GM23338 (cell line): ENCODE results near the gene CDK17. TPM values are rescaled to one million over a fixed set of nuclear protein-coding genes. Genes with fewer than 3 reads are reported as not detected.

ENCODE experiments used
- ATAC-seq: fragments of 200-7000 bp; cut with Tn5 transposase; 3 replicates; pipeline ENCODE4 v1.9.1; 2020
- DNase-seq: peaks from one replicate; pipeline ENCODE4 v3.0.0-alpha.2; 2015; ENCODE audit warnings: low spot score
- H2AFZ ChIP-seq: fragments of 200-600 bp; sonication (generic); 2 replicates; pipeline ENCODE4 v1.8.0; 2016; ENCODE audit warnings: antibody characterized with exemption, mild to moderate bottlenecking, moderate library complexity
- H3F3A ChIP-seq: fragments of 200-600 bp; sonication (generic); replicated peaks from 2 replicates; pipeline ENCODE4 v1.8.0; 2017; ENCODE audit warnings: antibody characterized with exemption, mixed run types, low read depth
- H3K27ac ChIP-seq: fragments of 200-600 bp; sonication (generic); 2 replicates; pipeline ENCODE4 v1.6.1; 2016; ENCODE audit warnings: low read depth
- H3K27me3 ChIP-seq: fragments of 200-600 bp; sonication (generic); 2 replicates; pipeline ENCODE4 v1.8.0; 2016; ENCODE audit warnings: mild to moderate bottlenecking, mixed run types, moderate library complexity; ENCODE audit not compliant: insufficient read depth
- H3K36me3 ChIP-seq: fragments of 200-600 bp; sonication (generic); 2 replicates; pipeline ENCODE4 v1.8.0; 2016; ENCODE audit warnings: mild to moderate bottlenecking; ENCODE audit not compliant: insufficient read depth
- H3K4me1 ChIP-seq: fragments of 200-600 bp; sonication (generic); 2 replicates; pipeline ENCODE4 v1.8.0; 2016; ENCODE audit warnings: mild to moderate bottlenecking, moderate library complexity; ENCODE audit not compliant: insufficient read depth
- H3K4me2 ChIP-seq: fragments of 200-600 bp; sonication (generic); 2 replicates; pipeline ENCODE4 v1.7.1; 2017; ENCODE audit warnings: mixed run types
- H3K4me3 ChIP-seq: fragments of 200-600 bp; sonication (generic); 2 replicates; pipeline ENCODE4 v1.6.1; 2016; ENCODE audit warnings: mixed run types
- H3K79me2 ChIP-seq: fragments of 200-600 bp; sonication (generic); replicated peaks from 2 replicates; pipeline ENCODE4 v1.8.0; 2017; ENCODE audit warnings: mild to moderate bottlenecking; ENCODE audit not compliant: insufficient read depth
- H3K9me2 ChIP-seq: fragments of 200-600 bp; sonication (generic); 2 replicates; pipeline ENCODE4 v1.8.0; 2017; ENCODE audit not compliant: insufficient read depth
- H4K20me1 ChIP-seq: fragments of 200-600 bp; sonication (generic); replicated peaks from 2 replicates; pipeline ENCODE4 v1.8.0; 2017; ENCODE audit warnings: mild to moderate bottlenecking; ENCODE audit not compliant: insufficient read depth
- H3K27ac Mint-ChIP-seq: 2 replicates; pipeline ENCODE4 v1.8.0; 2020; ENCODE audit warnings: inconsistent platforms, mild to moderate bottlenecking, moderate library complexity, mixed read lengths
- H3K27me3 Mint-ChIP-seq: 3 replicates; pipeline ENCODE4 v1.8.0; 2022; ENCODE audit warnings: low read depth, mild to moderate bottlenecking, moderate library complexity, mixed read lengths, inconsistent platforms; ENCODE audit not compliant: insufficient read depth, poor library complexity
- H3K36me3 Mint-ChIP-seq: 3 replicates; pipeline ENCODE4 v1.8.0; 2021; ENCODE audit warnings: low read depth, mild to moderate bottlenecking, inconsistent platforms, moderate library complexity, mixed read lengths
- H3K4me1 Mint-ChIP-seq: 3 replicates; pipeline ENCODE4 v1.8.0; 2020; ENCODE audit warnings: mild to moderate bottlenecking, inconsistent platforms, mixed read lengths
- H3K4me3 Mint-ChIP-seq: 3 replicates; pipeline ENCODE4 v1.8.0; 2021; ENCODE audit warnings: moderate library complexity, mild to moderate bottlenecking, inconsistent platforms, mixed read lengths
- H3K9me3 Mint-ChIP-seq: 3 replicates; pipeline ENCODE4 v1.8.0; 2020; ENCODE audit warnings: moderate library complexity, mild to moderate bottlenecking, inconsistent platforms, mixed read lengths
- CREB1 ChIP-seq: fragments of 250-450 bp; sonication (Bioruptor Pico); IDR thresholded peaks from 2 replicates; pipeline ENCODE4 v1.5.0; 2020; ENCODE audit warnings: low read depth, mild to moderate bottlenecking, moderate library complexity
- EZH2 ChIP-seq: fragments of 200-600 bp; sonication (generic); IDR thresholded peaks from one replicate; pipeline ENCODE4 v1.8.0; 2017; ENCODE audit warnings: antibody characterized with exemption, mild to moderate bottlenecking, low read depth; ENCODE audit not compliant: unreplicated experiment
- EZH2phosphoT487 ChIP-seq: fragments of 200-600 bp; sonication (generic); IDR thresholded peaks from one replicate; pipeline ENCODE4 v1.8.1; 2018; ENCODE audit warnings: antibody characterized with exemption; ENCODE audit not compliant: unreplicated experiment
- ZNF114 ChIP-seq: fragments of 250-450 bp; sonication (Bioruptor Pico); IDR thresholded peaks from 2 replicates; pipeline ENCODE4 v1.5.0; 2020; ENCODE audit warnings: mild to moderate bottlenecking, moderate library complexity
- ZNF331 ChIP-seq: fragments of 250-450 bp; sonication (Bioruptor Pico); IDR thresholded peaks from 2 replicates; pipeline ENCODE4 v1.5.0; 2020; ENCODE audit warnings: low read depth, mild to moderate bottlenecking, moderate library complexity
- polyA plus RNA-seq: library from polyadenylated mRNA; unstranded; fragments of >200 nt; fragmentation: Nextera tagmentation; extraction: Ambion mirVana; gene quantifications from 2 replicates; pipeline ENCODE4 v1.2.1, GENCODE V29; 2016
- total RNA-seq: library from RNA; depleted of rRNA; stranded (reverse); fragments of >200 nt; shearing (Covaris generic); gene quantifications from 2 replicates; pipeline ENCODE4 v1.2.3, GENCODE V29; 2014
- TF ChIP-seq, protein P1 (sequence below): fragments of 250-450 bp; sonication (Bioruptor Pico); IDR thresholded peaks from 2 replicates; pipeline ENCODE4 v1.5.0; 2020; ENCODE audit warnings: mild to moderate bottlenecking, moderate library complexity
- TF ChIP-seq, protein P2 (sequence below): IDR thresholded peaks from one replicate; pipeline ENCODE4 v1.6.1; 2018; ENCODE audit warnings: antibody characterized with exemption; ENCODE audit not compliant: unreplicated experiment
- TF ChIP-seq, protein P3 (sequence below), 2 experiments: fragments of 200-600 bp in 1 of 2; sonication (generic) in 1 of 2; conservative IDR thresholded peaks; 2 replicates each; pipeline versions ENCODE4 v1.5.1 to v1.6.1; 2016 to 2017; ENCODE audit warnings: antibody characterized with exemption in 2 of 2, low read depth in 2 of 2, mild to moderate bottlenecking in 2 of 2, moderate library complexity in 1 of 2

CDK17 gene
- total and polyA plus RNA-seq, 2 experiments from 2014 or later = 7.6 to 34.2 TPM

DNA sequence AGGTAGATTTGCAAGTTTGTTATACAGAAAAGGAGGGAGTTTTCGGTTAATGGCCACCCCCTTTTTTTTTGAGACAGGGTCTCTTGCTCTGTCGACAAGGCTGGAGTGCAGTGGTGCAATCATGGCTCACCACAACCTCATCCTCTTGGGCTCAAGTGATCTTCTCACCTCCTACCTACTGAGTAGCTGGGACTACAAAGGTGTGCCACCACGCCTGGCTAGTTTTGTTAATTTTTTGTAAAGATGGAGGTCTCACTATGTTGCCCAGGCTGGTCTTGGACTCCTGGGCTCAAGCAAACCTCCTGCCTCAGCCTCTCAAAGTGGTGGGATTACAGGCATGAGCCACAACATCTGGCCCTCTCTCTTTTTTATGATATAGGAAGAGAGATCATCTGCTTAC lies 94.6 kb downstream of the CDK17 start:
- Mint-ChIP-seq H3K27me3 (peaks cover 3% of the 10 kb centered on the region), H3K27ac (no peak overlapping the region), H3K4me1 (peaks cover 19% of the 10 kb centered on the region), H3K9me3 (no peaks in the 10 kb centered on the region), H3K36me3 (no peaks in the 10 kb centered on the region), H3K4me3 (no peak overlapping the region)
- Histone ChIP-seq H3K79me2 (peaks cover 4% of the 10 kb centered on the region; the same call in 1 of the 2 replicates), H3F3A (no peaks in the 10 kb centered on the region), H3K4me2 (no peak overlapping the region), H3K4me1 (peaks cover 20% of the 10 kb centered on the region), H3K27me3 (no peaks in the 10 kb centered on the region), H3K9me2 (no peaks in the 10 kb centered on the region), H3K36me3 (no peaks in the 10 kb centered on the region), H2AFZ (no peak overlapping the region), H4K20me1 (no peaks in the 10 kb centered on the region), H3K27ac (no peak overlapping the region), H3K4me3 (no peak overlapping the region)
- DNase-seq = no peak
- TF ChIP-seq, protein P1, sequence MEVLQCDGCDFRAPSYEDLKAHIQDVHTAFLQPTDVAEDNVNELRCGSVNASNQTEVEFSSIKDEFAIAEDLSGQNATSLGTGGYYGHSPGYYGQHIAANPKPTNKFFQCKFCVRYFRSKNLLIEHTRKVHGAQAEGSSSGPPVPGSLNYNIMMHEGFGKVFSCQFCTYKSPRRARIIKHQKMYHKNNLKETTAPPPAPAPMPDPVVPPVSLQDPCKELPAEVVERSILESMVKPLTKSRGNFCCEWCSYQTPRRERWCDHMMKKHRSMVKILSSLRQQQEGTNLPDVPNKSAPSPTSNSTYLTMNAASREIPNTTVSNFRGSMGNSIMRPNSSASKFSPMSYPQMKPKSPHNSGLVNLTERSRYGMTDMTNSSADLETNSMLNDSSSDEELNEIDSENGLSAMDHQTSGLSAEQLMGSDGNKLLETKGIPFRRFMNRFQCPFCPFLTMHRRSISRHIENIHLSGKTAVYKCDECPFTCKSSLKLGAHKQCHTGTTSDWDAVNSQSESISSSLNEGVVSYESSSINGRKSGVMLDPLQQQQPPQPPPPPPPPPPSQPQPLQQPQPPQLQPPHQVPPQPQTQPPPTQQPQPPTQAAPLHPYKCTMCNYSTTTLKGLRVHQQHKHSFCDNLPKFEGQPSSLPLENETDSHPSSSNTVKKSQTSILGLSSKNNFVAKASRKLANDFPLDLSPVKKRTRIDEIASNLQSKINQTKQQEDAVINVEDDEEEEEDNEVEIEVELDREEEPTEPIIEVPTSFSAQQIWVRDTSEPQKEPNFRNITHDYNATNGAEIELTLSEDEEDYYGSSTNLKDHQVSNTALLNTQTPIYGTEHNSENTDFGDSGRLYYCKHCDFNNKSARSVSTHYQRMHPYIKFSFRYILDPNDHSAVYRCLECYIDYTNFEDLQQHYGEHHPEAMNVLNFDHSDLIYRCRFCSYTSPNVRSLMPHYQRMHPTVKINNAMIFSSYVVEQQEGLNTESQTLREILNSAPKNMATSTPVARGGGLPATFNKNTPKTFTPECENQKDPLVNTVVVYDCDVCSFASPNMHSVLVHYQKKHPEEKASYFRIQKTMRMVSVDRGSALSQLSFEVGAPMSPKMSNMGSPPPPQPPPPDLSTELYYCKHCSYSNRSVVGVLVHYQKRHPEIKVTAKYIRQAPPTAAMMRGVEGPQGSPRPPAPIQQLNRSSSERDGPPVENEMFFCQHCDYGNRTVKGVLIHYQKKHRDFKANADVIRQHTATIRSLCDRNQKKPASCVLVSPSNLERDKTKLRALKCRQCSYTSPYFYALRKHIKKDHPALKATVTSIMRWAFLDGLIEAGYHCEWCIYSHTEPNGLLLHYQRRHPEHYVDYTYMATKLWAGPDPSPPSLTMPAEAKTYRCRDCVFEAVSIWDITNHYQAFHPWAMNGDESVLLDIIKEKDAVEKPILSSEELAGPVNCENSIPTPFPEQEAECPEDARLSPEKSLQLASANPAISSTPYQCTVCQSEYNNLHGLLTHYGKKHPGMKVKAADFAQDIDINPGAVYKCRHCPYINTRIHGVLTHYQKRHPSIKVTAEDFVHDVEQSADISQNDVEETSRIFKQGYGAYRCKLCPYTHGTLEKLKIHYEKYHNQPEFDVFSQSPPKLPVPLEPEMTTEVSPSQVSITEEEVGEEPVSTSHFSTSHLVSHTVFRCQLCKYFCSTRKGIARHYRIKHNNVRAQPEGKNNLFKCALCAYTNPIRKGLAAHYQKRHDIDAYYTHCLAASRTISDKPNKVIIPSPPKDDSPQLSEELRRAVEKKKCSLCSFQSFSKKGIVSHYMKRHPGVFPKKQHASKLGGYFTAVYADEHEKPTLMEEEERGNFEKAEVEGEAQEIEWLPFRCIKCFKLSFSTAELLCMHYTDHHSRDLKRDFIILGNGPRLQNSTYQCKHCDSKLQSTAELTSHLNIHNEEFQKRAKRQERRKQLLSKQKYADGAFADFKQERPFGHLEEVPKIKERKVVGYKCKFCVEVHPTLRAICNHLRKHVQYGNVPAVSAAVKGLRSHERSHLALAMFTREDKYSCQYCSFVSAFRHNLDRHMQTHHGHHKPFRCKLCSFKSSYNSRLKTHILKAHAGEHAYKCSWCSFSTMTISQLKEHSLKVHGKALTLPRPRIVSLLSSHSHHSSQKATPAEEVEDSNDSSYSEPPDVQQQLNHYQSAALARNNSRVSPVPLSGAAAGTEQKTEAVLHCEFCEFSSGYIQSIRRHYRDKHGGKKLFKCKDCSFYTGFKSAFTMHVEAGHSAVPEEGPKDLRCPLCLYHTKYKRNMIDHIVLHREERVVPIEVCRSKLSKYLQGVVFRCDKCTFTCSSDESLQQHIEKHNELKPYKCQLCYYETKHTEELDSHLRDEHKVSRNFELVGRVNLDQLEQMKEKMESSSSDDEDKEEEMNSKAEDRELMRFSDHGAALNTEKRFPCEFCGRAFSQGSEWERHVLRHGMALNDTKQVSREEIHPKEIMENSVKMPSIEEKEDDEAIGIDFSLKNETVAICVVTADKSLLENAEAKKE (CRISPR knock-in tag) = no peak
- TF ChIP-seq ZNF331 (CRISPR knock-in tag) (no peak), EZH2 (no peak), EZH2phosphoT487 (no peak), CREB1 (CRISPR knock-in tag) (no peak), ZNF114 (CRISPR knock-in tag) (no peak)
- TF ChIP-seq, protein P2, sequence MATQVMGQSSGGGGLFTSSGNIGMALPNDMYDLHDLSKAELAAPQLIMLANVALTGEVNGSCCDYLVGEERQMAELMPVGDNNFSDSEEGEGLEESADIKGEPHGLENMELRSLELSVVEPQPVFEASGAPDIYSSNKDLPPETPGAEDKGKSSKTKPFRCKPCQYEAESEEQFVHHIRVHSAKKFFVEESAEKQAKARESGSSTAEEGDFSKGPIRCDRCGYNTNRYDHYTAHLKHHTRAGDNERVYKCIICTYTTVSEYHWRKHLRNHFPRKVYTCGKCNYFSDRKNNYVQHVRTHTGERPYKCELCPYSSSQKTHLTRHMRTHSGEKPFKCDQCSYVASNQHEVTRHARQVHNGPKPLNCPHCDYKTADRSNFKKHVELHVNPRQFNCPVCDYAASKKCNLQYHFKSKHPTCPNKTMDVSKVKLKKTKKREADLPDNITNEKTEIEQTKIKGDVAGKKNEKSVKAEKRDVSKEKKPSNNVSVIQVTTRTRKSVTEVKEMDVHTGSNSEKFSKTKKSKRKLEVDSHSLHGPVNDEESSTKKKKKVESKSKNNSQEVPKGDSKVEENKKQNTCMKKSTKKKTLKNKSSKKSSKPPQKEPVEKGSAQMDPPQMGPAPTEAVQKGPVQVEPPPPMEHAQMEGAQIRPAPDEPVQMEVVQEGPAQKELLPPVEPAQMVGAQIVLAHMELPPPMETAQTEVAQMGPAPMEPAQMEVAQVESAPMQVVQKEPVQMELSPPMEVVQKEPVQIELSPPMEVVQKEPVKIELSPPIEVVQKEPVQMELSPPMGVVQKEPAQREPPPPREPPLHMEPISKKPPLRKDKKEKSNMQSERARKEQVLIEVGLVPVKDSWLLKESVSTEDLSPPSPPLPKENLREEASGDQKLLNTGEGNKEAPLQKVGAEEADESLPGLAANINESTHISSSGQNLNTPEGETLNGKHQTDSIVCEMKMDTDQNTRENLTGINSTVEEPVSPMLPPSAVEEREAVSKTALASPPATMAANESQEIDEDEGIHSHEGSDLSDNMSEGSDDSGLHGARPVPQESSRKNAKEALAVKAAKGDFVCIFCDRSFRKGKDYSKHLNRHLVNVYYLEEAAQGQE = no peak
- TF ChIP-seq, protein P3, sequence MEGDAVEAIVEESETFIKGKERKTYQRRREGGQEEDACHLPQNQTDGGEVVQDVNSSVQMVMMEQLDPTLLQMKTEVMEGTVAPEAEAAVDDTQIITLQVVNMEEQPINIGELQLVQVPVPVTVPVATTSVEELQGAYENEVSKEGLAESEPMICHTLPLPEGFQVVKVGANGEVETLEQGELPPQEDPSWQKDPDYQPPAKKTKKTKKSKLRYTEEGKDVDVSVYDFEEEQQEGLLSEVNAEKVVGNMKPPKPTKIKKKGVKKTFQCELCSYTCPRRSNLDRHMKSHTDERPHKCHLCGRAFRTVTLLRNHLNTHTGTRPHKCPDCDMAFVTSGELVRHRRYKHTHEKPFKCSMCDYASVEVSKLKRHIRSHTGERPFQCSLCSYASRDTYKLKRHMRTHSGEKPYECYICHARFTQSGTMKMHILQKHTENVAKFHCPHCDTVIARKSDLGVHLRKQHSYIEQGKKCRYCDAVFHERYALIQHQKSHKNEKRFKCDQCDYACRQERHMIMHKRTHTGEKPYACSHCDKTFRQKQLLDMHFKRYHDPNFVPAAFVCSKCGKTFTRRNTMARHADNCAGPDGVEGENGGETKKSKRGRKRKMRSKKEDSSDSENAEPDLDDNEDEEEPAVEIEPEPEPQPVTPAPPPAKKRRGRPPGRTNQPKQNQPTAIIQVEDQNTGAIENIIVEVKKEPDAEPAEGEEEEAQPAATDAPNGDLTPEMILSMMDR (conservative IDR thresholded peaks at IDR 0.05; ENCODE audit: low read depth in 2 of 2) = no peak
- no peak for ATAC-seq
